K562 (cell line): ENCODE results near the gene POLR3A.

Experiments
- ATF6 ChIP-seq: sonication (generic); formaldehyde crosslinking; IDR thresholded peaks from 2 replicates; pipeline ENCODE4 v1.4.0; 2020; ENCODE audit warnings: mild to moderate bottlenecking, missing genetic modification reagents
- CBX2 ChIP-seq: fragments of 200-600 bp; sonication (generic); IDR thresholded peaks from one replicate; pipeline ENCODE4 v1.6.1; 2012; ENCODE audit warnings: mild to moderate bottlenecking, low read length, inconsistent platforms; ENCODE audit not compliant: insufficient read depth, poor library complexity, severe bottlenecking
- CTCF ChIP-seq, 3 experiments: IDR thresholded peaks in 2 of 3; conservative IDR thresholded peaks in 1 of 3; 2 replicates each; pipeline ENCODE4 v1.5.1; 2011 to 2012; ENCODE audit warnings: low read length in 3 of 3, mild to moderate bottlenecking in 3 of 3, control low read depth in 2 of 3, improper control_type of control experiment in 1 of 3, inconsistent platforms in 1 of 3, low read depth in 1 of 3, mixed read lengths in 1 of 3, moderate library complexity in 1 of 3; ENCODE audit not compliant: insufficient read depth in 2 of 3
- EZH2 ChIP-seq: IDR thresholded peaks from 2 replicates; pipeline ENCODE4 v1.6.1; 2012; ENCODE audit warnings: low read depth, mild to moderate bottlenecking, inconsistent platforms, low read length, borderline replicate concordance
- FOXJ2 ChIP-seq: fragments of 200-800 bp; sonication (Bioruptor generic); IDR thresholded peaks from 2 replicates; pipeline ENCODE4 v1.6.1; 2016; ENCODE audit warnings: missing genetic modification characterization, missing compliant biosample characterization
- FOXK1 ChIP-seq: sonication (generic); formaldehyde crosslinking; IDR thresholded peaks from 2 replicates; pipeline ENCODE4 v1.8.0; 2022; ENCODE audit warnings: missing genetic modification reagents, mild to moderate bottlenecking, borderline replicate concordance
- GTF2A2 ChIP-seq: IDR thresholded peaks from 2 replicates; pipeline ENCODE4 v1.6.1; 2016; ENCODE audit warnings: mild to moderate bottlenecking, missing genetic modification characterization, missing compliant biosample characterization
- KLF13 ChIP-seq: fragments of 450-650 bp; IDR thresholded peaks from 2 replicates; pipeline ENCODE4 v1.6.1; 2016; ENCODE audit warnings: missing genetic modification characterization, low read depth, mild to moderate bottlenecking, missing compliant biosample characterization, moderate library complexity, borderline replicate concordance
- POLR2AphosphoS5 ChIP-seq: IDR thresholded peaks from 2 replicates; pipeline ENCODE4 v1.6.1; 2011; ENCODE audit warnings: mild to moderate bottlenecking, low read depth, low read length, moderate library complexity; ENCODE audit not compliant: control insufficient read depth, insufficient read depth
- SLC30A9 ChIP-seq: fragments of 250-450 bp; sonication (Bioruptor Pico); IDR thresholded peaks from 2 replicates; pipeline ENCODE4 v1.8.0; 2022; ENCODE audit warnings: mild to moderate bottlenecking, moderate library complexity
- SP1 ChIP-seq: sonication (generic); formaldehyde crosslinking; IDR thresholded peaks from 2 replicates; pipeline ENCODE4 v1.8.1; 2022; ENCODE audit warnings: mild to moderate bottlenecking, missing genetic modification reagents
- TAF1 ChIP-seq: IDR thresholded peaks from 2 replicates; pipeline ENCODE4 v1.6.1; 2011; ENCODE audit warnings: mild to moderate bottlenecking, low read length, moderate library complexity; ENCODE audit not compliant: insufficient read depth, control insufficient read depth, severe bottlenecking; ENCODE audit errors: extremely low read depth
- TEAD4 ChIP-seq, 2 experiments: sonication (generic) in 1 of 2; formaldehyde crosslinking in 1 of 2; IDR thresholded peaks; 2 replicates each; pipeline versions ENCODE4 v1.6.1 to v1.8.0; 2012 to 2022; ENCODE audit warnings: borderline replicate concordance in 1 of 2, inconsistent platforms in 1 of 2, low read length in 1 of 2, mild to moderate bottlenecking in 1 of 2, missing genetic modification reagents in 1 of 2
- TF ChIP-seq, protein P1 (sequence below), 2 experiments: fragments of 450-650 bp; formaldehyde crosslinking in 1 of 2; IDR thresholded peaks; 2 replicates each; pipeline versions ENCODE4 v1.4.0 to v1.6.1; 2014 to 2020; ENCODE audit warnings: mild to moderate bottlenecking in 2 of 2, borderline replicate concordance in 1 of 2, low read depth in 1 of 2

- TF ChIP-seq TAF1 (no peak), FOXJ2 (tag) (no peak), TEAD4 (IDR thresholded peaks at IDR 0.05; ENCODE audit: low read length) (no peak), TEAD4 (CRISPR knock-in tag; IDR thresholded peaks at IDR 0.05; ENCODE audit: borderline replicate concordance) (no peak), CBX2 (no peak), EZH2 (no peak), SP1 (no peak), GTF2A2 (tag) (no peak), FOXK1 (CRISPR knock-in tag) (no peak), POLR2AphosphoS5 (no peak), ATF6 (CRISPR knock-in tag) (no peak), CTCF (IDR thresholded peaks at IDR 0.05 in 2 of 3, conservative IDR thresholded peaks at IDR 0.05 in 1 of 3; ENCODE audit: insufficient read depth in 2 of 3, low read depth in 1 of 3, low read length in 3 of 3) (no peak), KLF13 (tag) (no peak), SLC30A9 (CRISPR knock-in tag) (no peak)
- TF ChIP-seq, protein P1, sequence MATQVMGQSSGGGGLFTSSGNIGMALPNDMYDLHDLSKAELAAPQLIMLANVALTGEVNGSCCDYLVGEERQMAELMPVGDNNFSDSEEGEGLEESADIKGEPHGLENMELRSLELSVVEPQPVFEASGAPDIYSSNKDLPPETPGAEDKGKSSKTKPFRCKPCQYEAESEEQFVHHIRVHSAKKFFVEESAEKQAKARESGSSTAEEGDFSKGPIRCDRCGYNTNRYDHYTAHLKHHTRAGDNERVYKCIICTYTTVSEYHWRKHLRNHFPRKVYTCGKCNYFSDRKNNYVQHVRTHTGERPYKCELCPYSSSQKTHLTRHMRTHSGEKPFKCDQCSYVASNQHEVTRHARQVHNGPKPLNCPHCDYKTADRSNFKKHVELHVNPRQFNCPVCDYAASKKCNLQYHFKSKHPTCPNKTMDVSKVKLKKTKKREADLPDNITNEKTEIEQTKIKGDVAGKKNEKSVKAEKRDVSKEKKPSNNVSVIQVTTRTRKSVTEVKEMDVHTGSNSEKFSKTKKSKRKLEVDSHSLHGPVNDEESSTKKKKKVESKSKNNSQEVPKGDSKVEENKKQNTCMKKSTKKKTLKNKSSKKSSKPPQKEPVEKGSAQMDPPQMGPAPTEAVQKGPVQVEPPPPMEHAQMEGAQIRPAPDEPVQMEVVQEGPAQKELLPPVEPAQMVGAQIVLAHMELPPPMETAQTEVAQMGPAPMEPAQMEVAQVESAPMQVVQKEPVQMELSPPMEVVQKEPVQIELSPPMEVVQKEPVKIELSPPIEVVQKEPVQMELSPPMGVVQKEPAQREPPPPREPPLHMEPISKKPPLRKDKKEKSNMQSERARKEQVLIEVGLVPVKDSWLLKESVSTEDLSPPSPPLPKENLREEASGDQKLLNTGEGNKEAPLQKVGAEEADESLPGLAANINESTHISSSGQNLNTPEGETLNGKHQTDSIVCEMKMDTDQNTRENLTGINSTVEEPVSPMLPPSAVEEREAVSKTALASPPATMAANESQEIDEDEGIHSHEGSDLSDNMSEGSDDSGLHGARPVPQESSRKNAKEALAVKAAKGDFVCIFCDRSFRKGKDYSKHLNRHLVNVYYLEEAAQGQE (IDR thresholded peaks at IDR 0.05; ENCODE audit: borderline replicate concordance), result no peak
- TF ChIP-seq, protein P1 (CRISPR knock-in tag; IDR thresholded peaks at IDR 0.05; ENCODE audit: low read depth), result no peak
Observed at GRCh38 chr10:78049851-78050250, 20.5 kb upstream of the POLR3A start.
